Mucosa of stomach (tissue), 1 donor: ENCODE results near the gene ELOVL6.
A peak's percentile ranks its signal among the peaks of the same experiment; 100 is the strongest.
"Not testable (repeated sequence)": the region's sequence is repeated elsewhere in the genome, so short reads cannot be mapped to it uniquely, and the experiment has no call there.

ENCODE experiments used
- H3K27me3 ChIP-seq: one replicate; pipeline ENCODE4 v1.7.0; 2013; ENCODE audit warnings: mild to moderate bottlenecking, low read length; ENCODE audit not compliant: control insufficient read depth, insufficient read depth
- H3K36me3 ChIP-seq: one replicate; pipeline ENCODE4 v1.7.0; 2013; ENCODE audit warnings: low read length; ENCODE audit not compliant: control insufficient read depth, insufficient read depth
- H3K4me1 ChIP-seq: one replicate; pipeline ENCODE4 v1.7.0; 2013; ENCODE audit warnings: mild to moderate bottlenecking, low read length; ENCODE audit not compliant: control insufficient read depth, insufficient read depth
- H3K4me3 ChIP-seq: one replicate; pipeline ENCODE4 v1.7.0; 2013; ENCODE audit warnings: low read length
- H3K9ac ChIP-seq: one replicate; pipeline ENCODE4 v1.7.0; 2013; ENCODE audit warnings: mild to moderate bottlenecking, low read length, moderate library complexity
- H3K9me3 ChIP-seq: one replicate; pipeline ENCODE4 v1.7.0; 2013; ENCODE audit warnings: mild to moderate bottlenecking, low read length, moderate library complexity; ENCODE audit not compliant: control insufficient read depth
- donor health status: Pancreatic carcinoma.

Gene ELOVL6

DNA sequence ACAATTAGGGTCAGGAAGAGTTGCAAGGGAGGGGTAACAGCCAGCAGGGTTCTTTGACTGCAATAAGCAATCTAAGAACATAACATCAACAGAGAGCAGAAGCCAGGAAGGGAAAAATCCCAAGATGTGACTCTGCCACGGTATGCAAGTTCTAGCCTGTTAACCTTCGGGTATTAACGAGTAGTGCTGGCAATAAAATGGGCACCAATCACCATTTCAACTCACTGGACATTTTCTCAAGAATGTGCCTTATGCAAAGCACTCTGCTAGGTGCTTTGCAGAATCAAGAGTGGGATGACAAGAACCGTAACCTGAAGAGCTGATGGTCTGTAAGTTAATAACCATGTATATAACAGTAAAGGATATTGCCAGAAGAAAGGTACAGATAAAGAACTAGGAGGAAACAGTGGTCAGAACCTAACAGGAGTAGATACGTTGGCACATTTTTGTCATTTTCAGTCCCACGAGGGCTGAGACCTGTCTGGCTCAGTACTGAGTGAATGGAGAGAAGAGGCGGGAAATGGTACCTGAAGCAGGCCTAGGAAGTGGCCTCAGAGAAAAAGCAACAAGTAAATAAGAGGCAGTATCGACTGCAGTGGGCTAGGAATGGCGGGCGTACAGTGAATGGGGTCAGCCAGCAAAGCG is 2.7 kb downstream of the ELOVL6 start:
- Histone ChIP-seq H3K9ac (peak overlapping the region; percentile 92), H3K27me3 (no peaks in the 10 kb centered on the region), H3K4me1 (peaks cover 37% of the 10 kb centered on the region)

DNA sequence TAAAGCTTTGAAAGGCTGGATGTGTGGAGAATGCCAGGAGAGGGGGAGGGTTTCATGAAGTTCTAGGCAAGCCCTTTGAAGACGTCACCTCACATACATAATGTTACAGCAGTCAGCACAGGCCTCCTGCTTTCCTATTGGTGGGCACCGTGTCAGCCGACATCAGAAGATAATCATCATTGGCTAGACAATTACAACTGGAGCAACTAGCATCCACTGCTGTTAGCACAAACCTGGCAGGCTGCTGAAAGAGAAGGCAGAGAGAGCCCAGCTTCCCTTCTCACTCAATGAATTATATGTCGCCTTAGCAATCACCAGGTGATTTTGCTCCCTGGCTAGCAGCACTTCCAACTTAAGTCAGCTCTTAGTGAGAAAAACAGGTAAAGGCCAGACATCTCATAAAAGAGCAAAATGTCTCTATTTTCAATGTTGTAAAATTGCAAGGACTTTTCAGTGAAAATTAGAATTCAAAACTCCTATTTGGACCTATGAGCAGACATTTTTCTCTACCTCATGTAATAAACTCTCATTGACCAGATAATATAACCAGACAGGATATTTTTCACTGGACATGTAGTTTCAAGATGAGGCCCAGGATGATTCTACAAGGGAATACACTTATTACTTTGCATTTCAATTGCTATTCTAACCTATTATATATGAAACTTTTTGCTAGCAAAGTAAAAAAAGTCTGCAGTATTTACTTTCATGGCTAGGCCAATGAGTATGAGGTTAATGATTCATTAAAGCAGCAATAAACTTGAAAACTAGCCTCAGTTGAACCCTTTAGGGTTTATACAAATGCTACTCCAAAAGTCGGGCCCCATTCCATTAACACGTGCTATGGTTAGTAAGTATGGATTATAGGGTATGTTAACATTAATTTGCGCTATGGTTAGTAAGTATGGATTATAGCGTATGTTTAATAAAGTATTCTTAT is 4.3 kb downstream of the ELOVL6 start:
- peak overlapping the region; percentile 22 for H3K9ac ChIP-seq
- peaks cover 22% of the 10 kb centered on the region for H3K4me1 ChIP-seq
- H3K9me3 ChIP-seq, result no peaks in the 10 kb centered on the region
- no peaks in the 10 kb centered on the region for H3K27me3 ChIP-seq
- H3K36me3 ChIP-seq, result no peaks in the 10 kb centered on the region
- no peak overlapping the region for H3K4me3 ChIP-seq

More for the DNA sequence above, 2.7 kb downstream of the ELOVL6 start:
- Histone ChIP-seq H3K36me3 (no peaks in the 10 kb centered on the region), H3K4me3 (peak overlapping the region; percentile 64), H3K9me3 (no peaks in the 10 kb centered on the region)

DNA sequence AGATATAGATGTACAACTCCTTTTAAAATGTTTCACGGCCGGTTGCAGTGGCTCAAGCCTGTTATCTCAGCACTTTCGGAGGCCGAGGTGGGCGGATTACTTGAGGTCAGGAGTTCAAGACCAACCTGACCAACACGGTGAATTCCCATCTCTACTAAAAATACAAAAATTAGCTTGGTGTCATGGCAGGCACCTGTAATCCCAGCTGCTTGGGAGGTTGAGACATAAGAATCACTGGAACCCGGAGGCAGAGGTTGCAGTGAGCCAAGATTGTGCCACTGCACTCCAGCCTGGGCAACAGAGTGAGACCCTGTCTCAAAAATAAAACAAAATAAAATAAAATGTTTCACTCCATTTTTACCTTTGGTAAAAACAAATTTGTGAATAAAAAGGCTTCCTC is 5.1 kb downstream of the ELOVL6 start:
- not testable (repeated sequence) for H3K4me3 ChIP-seq, H3K27me3 ChIP-seq, H3K9ac ChIP-seq, H3K36me3 ChIP-seq, H3K9me3 ChIP-seq
- peaks cover 21% of the 10 kb centered on the region for H3K4me1 ChIP-seq

DNA sequence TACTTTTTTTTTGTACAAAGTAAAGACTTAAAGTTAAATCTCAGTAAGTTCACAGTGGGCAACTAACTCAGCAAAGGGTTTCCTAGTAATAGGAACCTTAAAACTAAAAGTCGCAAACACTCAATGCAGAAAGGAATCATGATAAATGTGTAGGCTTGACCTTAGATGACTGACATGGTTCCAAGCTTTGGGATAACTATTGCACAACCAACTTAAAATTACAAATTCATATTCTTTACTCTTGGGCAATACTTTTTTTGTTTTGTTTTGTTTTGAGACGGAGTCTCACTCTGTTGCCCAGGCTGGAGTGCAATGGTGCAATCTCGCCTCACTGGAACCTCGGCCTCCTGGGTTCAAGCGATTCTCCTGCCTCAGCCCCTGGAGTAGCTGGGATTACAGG is 8.2 kb downstream of the ELOVL6 start:
- Histone ChIP-seq H3K9ac (no peak overlapping the region), H3K4me1 (peaks cover 14% of the 10 kb centered on the region), H3K27me3 (no peaks in the 10 kb centered on the region), H3K4me3 (no peak overlapping the region), H3K9me3 (no peaks in the 10 kb centered on the region), H3K36me3 (no peaks in the 10 kb centered on the region)

DNA sequence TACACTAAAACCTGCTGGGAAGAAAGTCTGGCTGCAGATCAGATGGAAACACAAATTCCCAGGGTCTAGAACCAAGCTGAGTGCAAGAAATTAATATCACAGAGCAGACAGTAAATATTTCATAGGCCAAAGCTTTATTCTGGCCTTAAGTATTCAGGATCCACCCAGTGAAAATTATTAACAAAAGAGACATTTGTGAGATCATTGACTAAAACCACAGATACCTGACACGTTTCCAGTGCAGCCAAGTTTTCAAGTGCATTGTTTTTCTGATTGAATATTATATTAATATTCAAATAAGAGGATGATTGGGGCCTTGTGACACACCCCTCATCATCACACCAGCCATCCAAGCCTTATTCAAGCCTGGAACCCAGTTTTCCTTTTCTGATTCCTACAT is 10.3 kb downstream of the ELOVL6 start:
- Histone ChIP-seq H3K36me3 (no peaks in the 10 kb centered on the region), H3K4me3 (no peak overlapping the region), H3K9me3 (no peaks in the 10 kb centered on the region), H3K27me3 (no peaks in the 10 kb centered on the region), H3K9ac (no peak overlapping the region), H3K4me1 (no peaks in the 10 kb centered on the region)

DNA sequence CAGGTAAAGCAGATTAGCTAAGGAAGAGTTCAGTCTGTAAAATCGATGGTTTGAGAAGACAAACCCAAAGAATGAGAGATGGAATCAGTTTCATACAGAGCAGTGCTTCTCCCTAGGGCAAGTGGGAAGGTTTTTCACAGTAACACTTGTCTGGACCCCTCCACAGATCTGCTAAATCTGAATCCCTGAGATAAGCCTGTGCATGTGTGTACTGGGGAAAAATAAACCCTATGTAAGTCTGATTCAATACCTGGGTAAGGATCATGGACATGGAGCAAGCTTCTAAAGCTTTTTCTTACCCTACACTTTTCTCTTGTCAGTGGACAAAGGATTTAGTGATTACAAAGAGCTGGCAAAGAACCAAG is 13.6 kb downstream of the ELOVL6 start:
- no peaks in the 10 kb centered on the region for H3K36me3 ChIP-seq
- H3K27me3 ChIP-seq, result no peaks in the 10 kb centered on the region
- no peak overlapping the region for H3K9ac ChIP-seq
- H3K4me1 ChIP-seq, result peaks cover 3% of the 10 kb centered on the region
- no peak overlapping the region for H3K4me3 ChIP-seq
- no peaks in the 10 kb centered on the region for H3K9me3 ChIP-seq

DNA sequence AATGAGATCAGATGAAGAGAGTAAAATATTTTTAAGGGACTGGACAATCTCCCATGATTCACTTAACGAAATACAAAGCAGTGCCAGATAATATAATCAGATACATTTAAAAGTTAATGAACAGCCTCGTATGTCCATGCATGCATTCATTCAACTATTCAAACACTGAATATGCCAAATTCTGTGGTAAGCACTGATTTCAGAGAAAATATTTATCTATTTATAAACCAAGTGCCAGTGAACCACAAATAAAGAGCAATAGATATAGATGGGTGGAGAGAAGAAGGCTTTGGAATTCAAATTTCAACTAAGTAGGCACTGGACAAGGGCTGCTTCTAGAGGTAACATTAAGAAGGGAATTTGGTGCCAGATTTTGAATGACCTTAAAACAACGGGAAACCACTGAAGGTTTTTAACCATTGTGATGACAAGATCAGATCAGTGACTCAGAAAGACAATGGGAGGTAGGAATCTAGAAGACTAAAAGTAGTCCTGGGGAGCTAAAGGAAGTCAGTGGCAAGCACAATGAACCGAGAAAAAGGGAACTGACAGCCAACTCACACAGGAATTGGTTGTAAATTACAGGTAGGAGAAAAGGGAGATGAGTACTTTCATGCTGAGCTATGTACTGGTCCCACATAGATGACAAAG is 14.2 kb downstream of the ELOVL6 start:
- Histone ChIP-seq H3K4me3 (no peak overlapping the region), H3K9me3 (no peaks in the 10 kb centered on the region), H3K36me3 (no peaks in the 10 kb centered on the region), H3K4me1 (peaks cover 3% of the 10 kb centered on the region), H3K9ac (no peak overlapping the region), H3K27me3 (no peaks in the 10 kb centered on the region)

DNA sequence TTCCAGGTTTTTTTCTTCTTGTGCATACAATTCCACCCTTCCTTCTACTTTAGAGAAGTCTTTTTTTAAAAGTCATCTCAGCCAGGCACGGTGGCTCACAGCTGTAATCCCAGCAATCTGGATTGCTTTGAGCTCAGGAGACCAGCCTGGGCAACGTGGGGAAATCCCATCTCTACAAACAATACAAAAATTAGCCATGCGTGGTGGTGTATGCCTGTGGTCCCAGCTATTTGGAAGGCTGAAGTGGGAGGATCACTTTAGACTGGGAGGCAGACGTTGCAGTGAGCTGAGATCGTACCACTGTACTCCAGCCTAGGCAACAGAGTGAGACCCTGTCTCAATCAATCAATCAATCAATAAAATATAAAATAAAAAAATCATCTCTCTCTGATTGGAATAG is 14.8 kb downstream of the ELOVL6 start:
- no peaks in the 10 kb centered on the region for H3K27me3 ChIP-seq
- peaks cover 3% of the 10 kb centered on the region for H3K4me1 ChIP-seq
- no peak overlapping the region for H3K4me3 ChIP-seq
- H3K36me3 ChIP-seq, result no peaks in the 10 kb centered on the region
- H3K9ac ChIP-seq, result no peak overlapping the region
- no peaks in the 10 kb centered on the region for H3K9me3 ChIP-seq

DNA sequence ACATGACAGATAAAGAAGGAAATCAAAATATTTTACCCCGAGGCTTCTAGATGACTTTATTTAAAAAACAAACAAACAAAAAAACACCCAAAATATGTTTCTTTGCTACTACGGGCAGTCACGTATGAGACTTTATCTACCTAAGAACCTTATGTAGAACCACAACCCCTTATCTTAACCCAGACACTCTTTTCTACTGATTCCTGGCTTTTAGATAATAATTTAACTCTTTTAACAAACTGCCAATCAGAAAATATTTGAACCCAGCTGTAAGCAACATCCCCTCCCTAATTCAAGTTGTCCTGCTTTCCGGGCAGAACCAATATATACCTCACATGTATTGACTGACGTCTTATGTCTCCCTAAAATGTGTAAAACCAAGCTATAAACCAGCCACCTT is 15.4 kb downstream of the ELOVL6 start:
- Histone ChIP-seq H3K4me1 (peaks cover 3% of the 10 kb centered on the region), H3K4me3 (no peak overlapping the region), H3K27me3 (no peaks in the 10 kb centered on the region), H3K36me3 (no peaks in the 10 kb centered on the region), H3K9me3 (no peaks in the 10 kb centered on the region), H3K9ac (no peak overlapping the region)

DNA sequence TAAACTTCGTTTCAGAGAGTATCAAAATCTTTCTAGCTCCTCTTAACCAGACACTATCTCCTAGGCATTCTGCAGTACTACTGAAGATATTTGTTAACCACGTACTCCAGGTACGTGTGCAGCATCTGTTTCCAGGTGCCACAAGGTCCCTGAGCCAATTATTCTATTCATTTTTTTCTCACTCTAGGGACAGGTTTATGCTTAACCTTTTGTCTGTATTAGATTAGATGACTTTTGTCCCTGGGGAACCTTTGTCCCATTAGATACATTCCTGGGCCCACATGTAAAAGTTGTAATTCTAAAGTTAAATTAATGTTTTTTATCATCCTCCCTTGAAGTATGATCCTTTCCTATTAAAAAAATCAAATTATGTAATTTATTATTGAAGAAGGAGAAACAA is 16.5 kb downstream of the ELOVL6 start:
- no peak overlapping the region for H3K9ac ChIP-seq
- peaks cover 3% of the 10 kb centered on the region for H3K4me1 ChIP-seq
- H3K4me3 ChIP-seq, result no peak overlapping the region
- no peaks in the 10 kb centered on the region for H3K27me3 ChIP-seq
- H3K36me3 ChIP-seq, result no peaks in the 10 kb centered on the region
- no peaks in the 10 kb centered on the region for H3K9me3 ChIP-seq

DNA sequence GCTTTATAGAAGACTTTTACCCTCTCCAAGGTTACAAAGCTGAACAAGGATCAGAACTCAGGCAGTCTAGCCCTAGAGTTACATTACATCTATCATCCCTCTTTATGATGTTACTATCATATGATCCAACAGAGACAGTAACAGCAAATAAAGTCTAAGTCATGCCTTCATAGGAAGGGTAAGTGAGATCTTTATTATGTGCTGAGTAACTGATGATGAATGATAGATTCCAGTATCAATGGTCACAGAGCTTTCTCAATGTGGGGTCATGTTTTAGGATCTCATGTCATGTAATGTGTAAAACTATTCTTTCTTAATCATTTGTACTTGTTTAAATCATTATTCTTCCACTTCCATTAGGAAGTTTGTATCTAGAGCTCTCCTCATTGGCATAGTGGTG is 22.8 kb downstream of the ELOVL6 start:
- H3K4me3 ChIP-seq, result no peak overlapping the region
- no peak overlapping the region for H3K9ac ChIP-seq
- H3K9me3 ChIP-seq, result no peaks in the 10 kb centered on the region
- no peaks in the 10 kb centered on the region for H3K36me3 ChIP-seq
- no peaks in the 10 kb centered on the region for H3K27me3 ChIP-seq
- peaks cover 15% of the 10 kb centered on the region for H3K4me1 ChIP-seq

DNA sequence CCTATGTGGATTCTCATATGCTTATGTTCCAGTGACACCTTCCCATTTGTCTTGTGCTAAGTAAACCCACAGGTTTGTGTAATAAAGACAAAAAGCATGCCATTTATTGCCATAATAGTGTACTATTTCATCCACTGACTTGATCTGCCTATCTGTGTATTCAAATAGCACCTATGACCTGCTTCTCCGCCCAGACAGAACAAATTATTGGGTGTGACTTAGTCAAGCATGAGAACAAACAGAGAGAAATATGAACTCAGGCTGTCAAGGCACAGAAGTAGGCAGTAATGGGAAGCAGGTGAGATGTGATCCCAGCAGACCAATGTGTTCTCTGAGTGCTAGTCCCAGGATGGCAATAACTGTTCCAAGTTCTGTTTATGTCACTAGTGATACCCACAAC is 25.4 kb downstream of the ELOVL6 start:
- no peak overlapping the region for H3K9ac ChIP-seq

More for the DNA sequence above, 25.4 kb downstream of the ELOVL6 start:
- Histone ChIP-seq H3K4me1 (peaks cover 15% of the 10 kb centered on the region), H3K4me3 (no peak overlapping the region), H3K9me3 (no peaks in the 10 kb centered on the region), H3K27me3 (no peaks in the 10 kb centered on the region), H3K36me3 (no peaks in the 10 kb centered on the region)
